ENCODE measurements around the gene PARG.
"Not testable (repeated sequence)": the region's sequence is repeated elsewhere in the genome, so short reads cannot be mapped to it uniquely, and the experiment has no call there.

Gene PARG

DNA sequence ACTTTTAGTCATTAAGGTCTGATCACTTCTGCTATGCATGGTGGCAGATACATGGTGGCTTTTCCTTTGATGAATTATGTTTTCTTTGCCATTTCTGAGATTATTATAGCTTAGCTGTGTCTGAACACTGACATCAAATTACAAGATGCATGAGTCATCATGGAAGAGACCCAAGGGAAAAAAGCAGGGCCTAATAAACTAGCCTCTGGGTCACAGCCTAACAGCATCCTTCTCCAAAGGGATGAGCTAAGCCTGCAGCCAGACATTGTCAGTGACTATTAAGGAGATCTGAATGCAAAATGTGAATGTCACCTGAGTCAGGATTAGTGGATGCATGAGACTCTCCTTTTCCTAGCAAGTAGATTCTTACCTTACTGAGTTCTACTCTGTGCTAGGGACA lies 160.6 kb downstream of the PARG start:
- H3K4me3 ChIP-seq (ENCODE audit: low read length): no peak overlapping the region
- TF ChIP-seq ZNF274 (IDR thresholded peaks at IDR 0.05; ENCODE audit: low read depth, low read length): no peak

- TF ChIP-seq ZNF274 (IDR thresholded peaks at IDR 0.05; ENCODE audit: low read depth, low read length): no peak
- no peak overlapping the region for H3K4me3 ChIP-seq (ENCODE audit: low read length)
Measured at GRCh38 chr10:49778197-49778596, 163.6 kb downstream of the PARG start.

- TF ChIP-seq ZNF274 (IDR thresholded peaks at IDR 0.05; ENCODE audit: low read depth, low read length): no peak
- H3K4me3 ChIP-seq (ENCODE audit: low read length): no peak overlapping the region
Measured at GRCh38 chr10:49776851-49777250, 165.0 kb downstream of the PARG start.

DNA sequence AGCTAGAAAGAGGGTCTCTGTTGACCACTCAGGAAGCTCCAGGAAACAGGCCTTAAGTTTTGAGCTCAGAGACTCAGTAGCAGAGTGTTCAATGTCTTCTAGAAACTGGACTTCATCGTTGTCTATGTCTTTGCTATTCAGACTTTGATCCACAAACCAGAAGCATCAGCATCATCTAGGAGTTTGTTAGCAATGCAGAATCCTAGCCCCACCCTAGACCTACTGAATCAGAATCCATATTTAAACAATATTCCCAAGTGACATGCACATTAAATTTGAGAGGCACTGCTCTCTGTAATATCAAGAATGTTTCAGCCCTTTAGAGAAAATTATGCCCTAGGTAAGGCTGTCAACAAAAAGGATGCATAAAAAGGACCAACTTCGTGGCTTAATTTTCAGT lies 166.8 kb downstream of the PARG start:
- no peak for TF ChIP-seq ZNF274 (IDR thresholded peaks at IDR 0.05; ENCODE audit: low read depth, low read length)
- no peak overlapping the region for H3K4me3 ChIP-seq (ENCODE audit: low read length)

- H3K4me3 ChIP-seq (ENCODE audit: low read length): not testable (repeated sequence)
Measured at GRCh38 chr10:49772944-49773343, 168.9 kb downstream of the PARG start.

DNA sequence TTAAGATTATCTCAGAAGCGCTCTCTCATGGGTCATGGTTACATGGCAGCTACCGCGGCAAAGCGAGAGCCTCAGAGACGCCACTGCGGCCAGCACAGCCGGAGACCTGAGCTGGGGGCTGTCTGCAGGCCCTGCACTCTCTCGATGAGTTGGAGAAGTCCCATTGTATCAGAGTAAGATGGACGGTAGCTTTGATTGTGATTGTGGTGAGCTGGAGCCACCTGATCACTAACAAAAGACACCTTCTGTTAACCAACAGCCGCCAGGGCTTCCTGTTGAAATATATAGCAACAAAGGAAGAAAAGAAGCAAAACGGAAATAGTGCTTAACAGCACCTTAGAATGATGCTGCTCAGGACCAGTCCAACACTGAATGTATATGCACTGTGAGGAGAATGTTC lies 170.8 kb downstream of the PARG start:
- not testable (repeated sequence) for H3K4me3 ChIP-seq (ENCODE audit: low read length)

DNA sequence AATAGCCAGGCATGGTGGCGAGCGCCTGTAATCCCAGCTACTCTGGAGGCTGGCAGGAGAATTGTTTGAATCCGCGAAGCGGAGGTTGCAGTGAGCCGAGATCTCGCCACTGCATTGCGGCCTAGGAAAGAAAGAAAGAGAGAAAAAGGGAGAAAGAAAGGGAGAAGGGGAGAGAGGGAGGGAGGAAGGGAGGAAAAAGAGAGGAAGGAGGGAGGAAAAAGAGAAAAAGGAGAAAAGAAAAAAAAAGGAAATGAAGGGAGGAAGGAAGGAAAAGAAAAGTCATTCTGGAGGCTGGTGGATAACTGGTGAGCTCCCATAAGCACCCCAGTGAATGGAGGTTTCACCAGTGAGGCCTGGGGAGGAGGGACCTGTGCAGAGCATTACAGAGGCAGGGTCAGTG lies 172.1 kb downstream of the PARG start:
- H3K4me3 ChIP-seq (ENCODE audit: low read length): no peak overlapping the region
- TF ChIP-seq ZNF274 (IDR thresholded peaks at IDR 0.05; ENCODE audit: low read depth, low read length): no peak

DNA sequence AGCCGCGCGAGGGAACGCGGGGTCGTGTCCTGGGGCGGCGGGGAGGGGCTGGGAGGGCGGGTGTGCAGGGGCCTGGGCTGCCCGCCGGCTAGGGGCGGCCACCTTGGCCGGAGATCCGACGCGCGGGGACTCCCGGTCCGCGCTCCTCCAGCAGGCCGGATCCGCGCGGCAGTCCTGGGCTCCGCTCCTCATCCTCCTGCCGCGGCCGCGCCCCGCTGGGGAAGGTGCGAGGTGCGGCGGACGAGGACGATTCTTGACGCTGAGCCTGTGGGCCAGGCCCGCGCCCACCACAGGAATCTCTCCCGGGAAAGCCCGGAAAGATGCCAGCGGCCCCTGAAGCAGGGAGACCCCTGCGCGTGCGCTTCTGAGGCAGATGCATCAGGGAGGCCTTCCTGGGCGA lies 173.1 kb downstream of the PARG start:
- no peak for TF ChIP-seq ZNF274 (IDR thresholded peaks at IDR 0.05; ENCODE audit: low read depth, low read length)

GRCh38 chr10:49768329-49768728 lies 173.5 kb downstream of the PARG start:
- no peak overlapping the region for H3K4me3 ChIP-seq (ENCODE audit: low read length)

More for the DNA sequence above, 173.1 kb downstream of the PARG start:
- H3K4me3 ChIP-seq (ENCODE audit: low read length): no peak overlapping the region

More at GRCh38 chr10:49768329-49768728, 173.5 kb downstream of the PARG start:
- TF ChIP-seq ZNF274 (IDR thresholded peaks at IDR 0.05; ENCODE audit: low read depth, low read length): no peak

Measured in GM08714 (cell line).